Parathyroid adenoma (tissue), 2 donors: ENCODE results near the gene OR51I2.

Experiments used
- H2AFZ ChIP-seq: fragments of 300-600 bp; sonication (generic); one replicate; pipeline ENCODE4 v1.7.0; 2017; ENCODE audit warnings: antibody characterized with exemption, mild to moderate bottlenecking
- H3K27ac ChIP-seq: fragments of 300-600 bp; sonication (generic); one replicate; pipeline ENCODE4 v1.7.0; 2017
- H3K27me3 ChIP-seq: fragments of 300-600 bp; sonication (generic); one replicate; pipeline ENCODE4 v1.7.0; 2017; ENCODE audit warnings: low read length; ENCODE audit not compliant: control insufficient read depth, insufficient read depth
- H3K36me3 ChIP-seq: fragments of 300-600 bp; sonication (generic); one replicate; pipeline ENCODE4 v1.7.0; 2017; ENCODE audit warnings: low read length; ENCODE audit not compliant: control insufficient read depth, insufficient read depth
- H3K4me1 ChIP-seq: fragments of 300-600 bp; sonication (generic); one replicate; pipeline ENCODE4 v1.7.0; 2017; ENCODE audit warnings: control low read depth
- H3K4me2 ChIP-seq: fragments of 300-600 bp; sonication (generic); one replicate; pipeline ENCODE4 v1.7.0; 2017; ENCODE audit warnings: low read length
- H3K4me3 ChIP-seq: fragments of 300-600 bp; sonication (generic); one replicate; pipeline ENCODE4 v1.7.0; 2017; ENCODE audit warnings: low read depth, low read length
- H3K79me2 ChIP-seq: fragments of 300-600 bp; sonication (generic); one replicate; pipeline ENCODE4 v1.7.0; 2017; ENCODE audit warnings: control low read depth
- H3K9ac ChIP-seq: fragments of 300-600 bp; sonication (generic); one replicate; pipeline ENCODE4 v1.7.0; 2017; ENCODE audit warnings: mild to moderate bottlenecking
- H3K9me3 ChIP-seq: fragments of 300-600 bp; sonication (generic); one replicate; pipeline ENCODE4 v1.7.0; 2017; ENCODE audit warnings: low read length; ENCODE audit not compliant: control insufficient read depth
- CTCF ChIP-seq: fragments of 300-600 bp; sonication (generic); IDR thresholded peaks from one replicate; pipeline ENCODE4 v1.7.0; 2017; ENCODE audit warnings: antibody characterized with exemption, mild to moderate bottlenecking
- donor health status: primary hyperparathyroidism.

OR51I2 gene

GRCh38 chr11:5441414-5441813, 7.7 kb upstream of the OR51I2 start, which contains the start of gene OR51I1:
Gene OR51I1, minus strand, starts transcription at chr11:5441514. Its CDS starts 0 bp downstream, at chr11:5441514.
- Histone ChIP-seq H3K9me3 (no peaks in the 10 kb centered on the region), H3K9ac (no peak within 1 kb of the TSS), H3K27me3 (no peaks in the 10 kb centered on the region), H3K36me3 (no peaks in the 10 kb centered on the region), H3K4me2 (no peak within 1 kb of the TSS), H3K27ac (no peak within 1 kb of the TSS), H2AFZ (no peak within 1 kb of the TSS), H3K79me2 (no peaks in the 10 kb centered on the region), H3K4me1 (no peaks in the 10 kb centered on the region), H3K4me3 (no peak within 1 kb of the TSS)
- TF ChIP-seq CTCF = no peak

- H3K27me3 ChIP-seq = no peaks in the 10 kb centered on the region
- no peaks in the 10 kb centered on the region for H3K4me1 ChIP-seq
- no peak overlapping the region for H3K9ac ChIP-seq
- no peak overlapping the region for H2AFZ ChIP-seq
- H3K4me3 ChIP-seq = no peak overlapping the region
- no peak overlapping the region for H3K4me2 ChIP-seq
- H3K9me3 ChIP-seq = no peaks in the 10 kb centered on the region
- no peak for TF ChIP-seq CTCF
- no peak overlapping the region for H3K27ac ChIP-seq
- H3K79me2 ChIP-seq = no peaks in the 10 kb centered on the region
- no peaks in the 10 kb centered on the region for H3K36me3 ChIP-seq
These were observed 5.2 kb upstream of the OR51I2 start for GRCh38 chr11:5443835-5444393.

GRCh38 chr11:5449432-5449831, 309 bp downstream of the OR51I2 start:
- Histone ChIP-seq H3K9ac (no peak overlapping the region), H3K27ac (no peak overlapping the region), H3K27me3 (no peaks in the 10 kb centered on the region), H3K9me3 (no peaks in the 10 kb centered on the region), H3K4me3 (no peak overlapping the region), H3K4me1 (no peaks in the 10 kb centered on the region), H3K4me2 (no peak overlapping the region), H3K36me3 (no peaks in the 10 kb centered on the region), H3K79me2 (no peaks in the 10 kb centered on the region), H2AFZ (no peak overlapping the region)
- TF ChIP-seq CTCF = no peak

- Histone ChIP-seq H2AFZ (no peak overlapping the region), H3K9me3 (no peaks in the 10 kb centered on the region), H3K27ac (no peak overlapping the region), H3K9ac (no peak overlapping the region), H3K4me3 (no peak overlapping the region), H3K36me3 (no peaks in the 10 kb centered on the region), H3K4me1 (no peaks in the 10 kb centered on the region), H3K27me3 (no peaks in the 10 kb centered on the region), H3K79me2 (no peaks in the 10 kb centered on the region), H3K4me2 (no peak overlapping the region)
- TF ChIP-seq CTCF = no peak
These were observed 12.0 kb downstream of the OR51I2 start for GRCh38 chr11:5460983-5461621.

GRCh38 chr11:5467527-5467926, 18.4 kb downstream of the OR51I2 start:
- H3K9me3 ChIP-seq = no peaks in the 10 kb centered on the region
- no peak overlapping the region for H3K27ac ChIP-seq
- no peak overlapping the region for H3K4me2 ChIP-seq
- no peak overlapping the region for H3K4me3 ChIP-seq
- H2AFZ ChIP-seq = no peak overlapping the region
- H3K27me3 ChIP-seq = no peaks in the 10 kb centered on the region
- H3K4me1 ChIP-seq = no peaks in the 10 kb centered on the region
- no peaks in the 10 kb centered on the region for H3K79me2 ChIP-seq
- no peaks in the 10 kb centered on the region for H3K36me3 ChIP-seq
- no peak overlapping the region for H3K9ac ChIP-seq
- TF ChIP-seq CTCF = no peak
